NCI-H446 (cell line): ENCODE measurements around the gene RAD54L2.
"Not testable (repeated sequence)": the region's sequence is repeated elsewhere in the genome, so short reads cannot be mapped to it uniquely, and the experiment has no call there.

Source experiments
- DNase-seq, 2 experiments: peaks; one replicate each; lab custom pipeline; 2025; lab: John Stamatoyannopoulos, UW

The RAD54L2 gene

DNA sequence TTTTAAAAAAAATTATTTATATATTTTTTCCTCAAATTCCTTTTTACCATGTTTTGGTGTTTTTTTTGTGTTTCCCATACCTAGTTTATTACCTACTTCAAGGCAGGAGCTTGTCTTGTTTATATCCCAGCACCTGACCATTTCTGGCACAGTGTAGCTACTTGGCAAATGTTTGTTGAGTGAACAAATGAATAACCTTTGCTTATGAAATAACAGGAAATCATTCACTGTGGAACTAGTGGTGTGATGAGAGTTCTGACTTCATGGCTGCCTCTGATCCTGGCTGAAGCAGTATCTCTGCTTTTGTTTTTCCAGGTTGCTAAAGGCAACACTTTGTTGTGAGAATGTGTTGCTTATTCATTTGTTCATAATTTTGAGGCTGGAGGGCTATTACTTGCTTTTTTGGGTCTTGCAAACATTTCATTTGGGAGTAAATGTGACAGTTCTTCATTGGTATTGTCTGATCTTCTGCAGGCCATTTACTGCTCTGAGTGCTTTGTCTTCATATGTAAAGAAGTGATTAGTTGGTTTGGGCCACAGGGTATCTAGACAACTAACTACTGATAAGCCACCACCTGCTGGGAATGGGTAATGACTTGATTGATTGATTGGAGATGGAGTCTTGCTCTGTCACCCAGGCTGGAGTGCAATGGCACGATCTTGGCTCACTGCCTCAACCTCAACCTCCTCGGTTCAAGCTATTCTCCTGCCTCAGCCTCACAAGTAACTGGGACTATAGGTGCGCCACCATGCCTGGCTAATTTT lies 5.7 kb downstream of the RAD54L2 start:
- DNase-seq = no peak

DNA sequence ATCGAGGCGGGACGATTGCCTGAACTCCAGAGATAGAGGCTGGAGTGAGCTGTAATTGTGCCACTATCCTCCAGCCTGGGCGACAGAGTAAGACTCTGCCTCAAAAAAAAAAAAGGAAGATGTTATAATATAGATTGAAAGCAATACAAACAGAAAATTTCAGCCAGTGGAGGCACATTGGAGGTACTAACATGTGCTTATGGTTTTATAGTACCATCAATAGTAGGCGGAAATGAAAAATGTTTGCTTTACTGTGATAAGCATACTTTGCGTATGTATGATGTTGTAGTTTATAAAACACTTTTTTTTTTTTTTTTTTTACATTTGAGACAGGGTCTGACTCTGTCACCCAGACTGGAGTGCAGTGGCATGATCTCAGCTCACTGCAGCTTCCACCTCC lies 8.8 kb downstream of the RAD54L2 start:
- no peak for DNase-seq

DNA sequence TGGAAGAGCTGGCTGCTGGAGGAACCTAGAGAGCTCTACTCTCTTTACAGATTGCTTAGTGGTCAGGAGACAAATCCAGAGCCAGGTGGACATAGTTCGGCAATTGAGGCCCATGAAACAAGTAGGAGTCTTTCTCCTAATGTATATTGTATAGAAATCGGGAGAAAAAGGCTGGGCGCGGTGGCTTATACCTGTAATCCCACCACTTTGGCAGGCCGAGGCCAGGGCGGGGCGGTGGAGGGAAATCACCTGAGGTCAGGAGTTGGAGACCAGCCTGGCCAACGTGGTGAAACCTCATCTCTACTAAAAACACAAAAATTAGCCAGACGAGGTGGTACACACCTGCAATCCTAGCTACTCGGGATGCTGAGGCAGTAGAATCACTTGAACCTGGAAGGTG lies 10.8 kb downstream of the RAD54L2 start:
- no peak for DNase-seq

DNA sequence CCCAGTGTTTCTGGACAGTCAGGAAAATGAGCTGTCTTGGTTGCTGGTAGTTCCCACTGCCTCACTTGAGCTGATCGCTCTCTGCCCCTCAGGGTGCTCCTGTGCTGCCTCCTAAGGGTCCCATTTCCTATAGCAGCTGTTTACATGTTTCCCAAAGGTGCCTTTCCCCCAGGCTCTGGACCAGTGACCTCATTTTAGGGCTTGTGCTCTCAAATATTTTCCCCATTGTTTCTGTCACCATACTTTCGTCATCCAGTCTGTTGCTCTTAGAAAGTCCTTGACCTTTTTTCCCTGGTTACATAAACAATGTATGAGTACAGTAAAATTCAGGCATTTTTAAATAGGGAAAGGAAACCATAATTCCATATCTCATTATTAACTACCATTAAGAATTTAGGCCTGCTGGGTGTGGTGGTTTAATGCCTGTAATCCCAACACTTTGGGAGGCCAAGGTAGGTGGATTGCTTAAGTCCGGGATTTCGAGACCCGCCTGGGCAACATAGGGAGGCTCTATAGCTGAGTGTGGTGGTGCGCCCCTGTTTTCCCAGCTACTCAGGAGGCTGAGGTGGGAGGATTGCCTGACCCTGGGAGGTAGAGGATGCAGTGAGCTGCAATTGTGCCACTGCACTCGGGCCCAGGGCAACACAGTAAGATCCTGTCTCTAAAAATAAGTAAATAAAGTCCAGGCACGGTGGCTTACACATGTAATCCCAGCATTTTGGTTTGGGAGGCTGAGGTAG lies 11.7 kb downstream of the RAD54L2 start:
- no peak for DNase-seq

DNA sequence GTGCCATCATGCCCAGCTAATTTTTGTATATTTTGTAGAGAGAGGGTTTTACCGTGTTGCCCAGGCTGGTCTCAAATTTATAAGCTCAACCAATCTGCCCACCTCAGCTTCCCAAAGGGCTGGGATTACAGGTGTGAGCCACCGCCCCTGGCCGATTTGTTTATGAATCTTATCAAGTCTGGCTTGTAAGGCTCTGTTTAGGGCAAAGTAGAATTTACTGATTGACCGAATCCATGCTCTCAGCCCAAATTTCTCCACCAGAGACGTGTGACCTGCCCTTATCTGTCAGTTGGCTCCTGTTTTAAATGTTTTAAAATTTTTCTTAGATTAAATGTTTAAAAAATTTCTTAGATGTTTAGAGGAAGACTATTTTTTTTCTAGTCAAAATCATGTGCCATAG lies 19.5 kb downstream of the RAD54L2 start:
- DNase-seq = no peak

DNA sequence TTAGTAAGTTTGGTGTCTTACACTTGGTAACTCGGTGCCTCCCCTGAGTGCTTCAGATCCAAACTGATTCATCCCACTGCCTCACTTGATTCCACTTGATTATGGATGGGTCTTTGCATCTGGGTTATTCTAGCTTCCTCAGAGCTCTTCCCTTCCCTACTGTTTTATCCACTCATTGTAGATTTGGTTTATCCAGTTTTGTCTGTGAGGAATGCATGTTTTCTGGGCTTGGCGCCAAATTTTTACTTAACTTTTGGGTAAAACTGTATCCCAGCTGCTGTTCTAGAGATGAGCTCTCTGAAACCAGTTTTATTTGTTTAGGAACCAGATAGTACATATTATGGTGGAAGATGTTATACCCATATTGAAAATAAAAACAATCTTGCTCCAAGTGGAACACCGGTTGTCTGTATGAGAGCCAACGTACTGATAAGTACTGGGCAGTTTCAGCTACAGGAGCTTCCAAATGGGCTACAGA lies 20.9 kb downstream of the RAD54L2 start:
- peak; percentile 38 to 69 for DNase-seq

DNA sequence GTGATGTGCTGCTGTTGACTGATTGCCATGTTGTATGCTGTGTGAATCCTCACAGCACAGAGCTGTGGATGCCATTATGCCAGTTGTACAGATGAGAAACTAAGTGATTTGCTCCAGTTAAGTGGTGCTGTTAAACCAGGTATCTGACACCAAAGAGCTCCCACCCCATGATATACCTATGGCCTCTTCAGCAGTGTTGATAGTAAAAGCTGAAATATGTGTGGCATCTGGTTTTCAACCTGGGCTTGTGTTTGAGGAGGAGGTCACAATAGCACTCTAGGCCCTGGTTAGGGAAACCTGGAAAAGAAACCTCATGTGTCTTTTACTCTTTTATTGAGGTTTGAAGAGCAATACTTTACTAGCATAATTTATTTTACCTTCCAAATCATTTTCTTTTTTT lies 21.4 kb downstream of the RAD54L2 start:
- no peak for DNase-seq

DNA sequence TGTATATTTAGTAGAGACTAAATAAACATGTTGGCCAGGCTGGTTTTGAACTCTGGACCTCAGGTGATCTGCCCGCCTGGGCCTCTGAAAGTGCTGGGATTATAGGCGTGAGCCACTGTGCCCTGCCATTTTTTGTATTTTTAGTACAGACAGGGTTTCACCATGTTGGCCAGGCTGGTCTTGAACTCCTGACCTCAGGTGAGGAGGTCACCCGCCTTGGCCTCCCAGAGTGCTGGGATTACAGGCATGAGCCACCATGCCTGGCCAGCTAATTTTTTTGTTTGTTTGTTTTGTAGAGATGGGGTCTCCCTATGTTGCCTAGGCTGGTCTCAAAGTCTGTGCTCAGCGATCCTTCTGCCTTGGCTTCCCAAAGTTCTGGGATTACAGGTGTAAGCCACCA lies 23.9 kb downstream of the RAD54L2 start:
- not testable (repeated sequence) for DNase-seq

DNA sequence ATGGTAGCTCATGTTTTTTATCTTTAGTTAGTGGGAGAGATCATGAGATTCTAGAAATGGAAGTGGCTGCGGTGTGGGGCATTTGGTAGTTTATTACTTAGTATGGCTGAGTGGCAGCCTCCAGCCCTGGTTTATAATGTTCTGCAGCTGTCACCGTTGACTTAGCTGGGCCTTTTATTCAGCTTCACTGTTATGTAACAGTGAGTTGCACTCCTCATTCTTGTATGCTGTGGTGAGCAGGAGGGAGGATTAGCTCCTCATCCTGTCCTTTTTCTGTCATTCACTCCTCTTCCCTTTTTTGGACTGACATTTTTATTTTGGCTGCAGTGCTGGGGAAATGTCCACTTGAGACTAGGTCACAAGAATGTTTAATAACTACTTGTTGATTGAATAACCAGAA lies 29.5 kb downstream of the RAD54L2 start:
- DNase-seq = no peak

DNA sequence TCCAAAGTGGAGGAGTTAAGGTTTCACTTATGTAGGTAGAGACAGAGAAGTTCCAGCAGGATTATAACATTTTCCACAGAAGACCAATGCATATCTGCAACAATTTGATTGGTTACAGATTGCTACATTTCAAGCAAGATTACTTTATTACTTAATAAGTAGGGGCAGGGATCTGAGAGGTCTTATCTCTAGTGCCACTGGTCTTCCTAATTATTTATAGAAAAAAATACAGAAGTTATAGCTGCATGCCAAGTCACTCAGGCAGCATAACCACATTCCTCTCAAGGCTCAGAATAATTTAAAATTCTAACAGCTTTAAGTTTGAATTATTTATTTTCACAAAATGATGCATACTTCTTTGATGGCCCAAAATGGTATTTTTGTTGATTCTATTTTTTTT lies 30.5 kb downstream of the RAD54L2 start:
- no peak for DNase-seq

DNA sequence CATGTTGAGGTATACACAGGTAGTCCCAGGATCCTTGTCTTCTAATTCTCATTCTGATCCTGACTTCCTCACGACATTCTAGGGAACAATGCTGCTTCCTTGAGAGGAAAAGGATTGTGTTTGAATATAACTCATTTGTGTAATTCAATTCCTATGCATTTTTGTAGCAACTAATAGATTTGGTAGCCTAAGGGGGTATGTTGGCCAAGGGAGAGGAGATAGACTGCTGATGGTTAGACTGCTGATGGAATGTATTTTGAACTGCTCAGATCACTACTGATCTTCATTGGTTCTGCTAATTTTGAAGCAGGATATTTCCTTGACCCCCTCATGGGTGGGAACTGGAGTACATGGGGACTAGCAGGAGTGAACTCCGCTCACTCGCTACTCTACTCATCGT lies 39.7 kb downstream of the RAD54L2 start:
- no peak for DNase-seq

DNA sequence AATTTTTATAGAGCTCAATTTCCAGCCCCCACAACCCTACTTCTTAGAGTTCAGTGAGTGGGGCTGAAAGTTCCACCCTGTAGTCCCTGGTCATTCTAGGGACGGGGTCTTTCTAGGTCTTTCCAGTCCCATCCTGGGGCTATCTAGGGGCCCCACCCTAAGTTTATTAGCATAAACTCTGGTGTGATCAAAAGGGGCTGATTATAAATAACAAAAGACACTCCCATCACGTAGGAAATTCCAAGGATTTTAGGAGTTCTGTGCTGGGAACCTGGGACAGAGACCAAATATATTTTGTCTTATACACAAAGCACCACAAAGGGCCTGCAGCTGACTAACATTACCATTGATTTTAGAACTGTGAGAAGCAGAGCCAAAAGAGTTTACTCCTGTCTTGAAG lies 41.9 kb downstream of the RAD54L2 start:
- DNase-seq = no peak

DNA sequence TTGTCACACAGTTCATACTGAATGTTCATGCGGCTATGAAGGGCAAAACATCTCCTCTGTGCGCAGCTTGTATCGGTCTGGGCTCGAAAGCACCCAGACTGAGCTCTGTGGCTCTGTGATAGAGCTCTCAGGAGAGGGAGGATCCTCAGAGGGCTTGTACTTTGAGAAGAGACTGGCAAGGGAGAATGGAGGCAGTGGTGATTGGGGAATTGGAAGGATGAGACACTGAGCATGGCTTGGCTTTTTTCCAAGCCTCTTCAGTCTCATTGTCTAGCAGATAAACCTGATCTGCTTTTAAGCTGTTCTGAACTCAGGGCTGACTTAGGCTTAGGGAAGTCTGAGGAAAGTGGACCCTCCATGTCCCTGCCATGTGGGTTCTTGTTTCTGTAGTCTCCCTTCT lies 43.0 kb downstream of the RAD54L2 start:
- DNase-seq = peak in 1 of 2 experiments; percentile 14

DNA sequence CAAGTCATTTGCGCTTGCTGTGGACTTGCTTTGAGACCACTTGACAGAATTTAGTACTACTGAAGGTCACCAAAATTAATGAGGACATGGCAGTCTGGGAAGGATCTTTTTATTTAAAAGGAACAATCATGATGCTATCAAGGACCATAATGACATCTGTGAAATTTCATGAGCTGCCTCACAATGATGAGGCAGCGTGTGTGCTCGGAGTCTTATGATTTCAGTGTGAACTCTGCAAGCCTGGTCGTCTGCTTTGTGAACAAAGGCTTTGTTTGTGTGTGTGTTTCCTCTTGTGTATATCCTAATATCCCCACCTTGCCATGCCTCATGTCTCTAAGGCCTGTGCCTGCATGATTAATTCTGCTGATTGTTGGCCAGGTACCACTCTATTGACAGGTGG lies 46.7 kb downstream of the RAD54L2 start:
- DNase-seq = no peak

DNA sequence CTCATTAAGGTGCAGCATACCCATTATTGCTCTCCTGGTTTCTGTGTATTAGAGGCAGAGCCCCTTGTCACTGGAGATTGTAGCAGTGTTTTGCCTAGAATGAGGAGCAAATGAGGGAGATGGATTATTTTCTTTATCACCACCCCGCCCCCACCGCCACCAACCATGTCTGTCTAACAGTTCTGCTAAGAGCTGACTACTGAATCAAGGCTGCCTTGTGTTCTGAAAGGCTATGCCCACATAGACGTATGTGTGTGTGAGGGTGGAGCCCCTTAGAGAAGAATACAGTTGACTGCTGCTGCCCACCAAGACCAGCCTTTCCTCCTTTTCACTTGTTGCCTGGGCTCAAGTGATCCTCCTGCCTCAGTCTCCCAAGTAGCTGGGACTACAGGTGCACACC lies 47.4 kb downstream of the RAD54L2 start:
- no peak for DNase-seq
